Cardiac septum (tissue), 1 donor: ENCODE data around the gene SSX2IP. TPM values are rescaled to one million over a fixed set of nuclear protein-coding genes. Genes with fewer than 3 reads are reported as not detected.
"Not testable (repeated sequence)": the region's sequence is repeated elsewhere in the genome, so short reads cannot be mapped to it uniquely, and the experiment has no call there.

Experiments used
- DNase-seq: peaks from one replicate; pipeline ENCODE4 v3.0.0-alpha.2; 2020; ENCODE audit warnings: low spot score
- intact Hi-C: fragments of 100-400 bp; cut with DNase I; formaldehyde crosslinking; loops from one replicate; pipeline ENCODE4 v1.14.0; 2022
- total RNA-seq: library from RNA; stranded (reverse); fragmentation: NEBNext Ultra II Directional; extraction: Animal tissue kit (Norgen Biotek cat#: 25700); gene quantifications from one replicate; pipeline ENCODE4 v1.2.1, GENCODE V29; 2021
- donor health status: DM: no; HTN: no; CAD: no.

The SSX2IP gene
- total RNA-seq, 1 donor from 2014 or later, result 12.0 TPM

GRCh38 chr1:84598418-84598817, 91.8 kb downstream of the SSX2IP start:
- intact Hi-C loops, result no loop called here
- DNase-seq, result no peak

- intact Hi-C loops, result no loop called here
- DNase-seq, result no peak
These were observed 93.2 kb downstream of the SSX2IP start for GRCh38 chr1:84597011-84597410.

GRCh38 chr1:84594959-84595358, 95.3 kb downstream of the SSX2IP start:
- intact Hi-C loops, result not testable (repeated sequence)

More at GRCh38 chr1:84594959-84595358, 95.3 kb downstream of the SSX2IP start:
- not testable (repeated sequence) for DNase-seq

Other genes with a start within 250 kb of the SSX2IP start
- 34.3 TPM for gene RPF1, start 211.2 kb downstream of the SSX2IP start, total RNA-seq
- 1.2 TPM for gene SPATA1, start 184.1 kb downstream of the SSX2IP start, total RNA-seq
- gene GNG5, start 183.9 kb downstream of the SSX2IP start, total RNA-seq, result 133 TPM
- gene CTBS, start 116.0 kb downstream of the SSX2IP start, total RNA-seq, result 11.6 TPM
- 2.0 TPM for gene LPAR3, start 202.7 kb upstream of the SSX2IP start, total RNA-seq